ENCODE data around the gene RPL36AL.

- TF ChIP-seq CTCF (conservative IDR thresholded peaks at IDR 0.05; ENCODE audit: low read length) (no peak), EZH2phosphoT487 (IDR thresholded peaks at IDR 0.05; ENCODE audit: borderline replicate concordance, low read depth, low read length) (no peak)
Measured at GRCh38 chr14:49585803-49586672, 34.4 kb downstream of the RPL36AL start, which contains the start of gene RPS29.
